HEK293 (cell line): ENCODE measurements around the gene SLK.

Source experiments
- CTCF ChIA-PET: fragments of 350-600 bp; formaldehyde crosslinking; extraction: SDS; loops from one replicate; lab custom pipeline; 2021; ENCODE audit warnings: antibody characterized with exemption; lab: Yijun Ruan, JAX
- POLR2A ChIA-PET: fragments of 300-600 bp; formaldehyde crosslinking; extraction: SDS; loops from one replicate; lab custom pipeline; 2020; ENCODE audit warnings: antibody characterized with exemption, inconsistent platforms; lab: Yijun Ruan, JAX
- H3K27ac ChIP-seq: fragments of 200-500 bp; sonication (Bioruptor generic); 2 replicates; pipeline ENCODE4 v1.5.1; 2014; ENCODE audit warnings: low read depth, low read length, control low read depth, inconsistent platforms; ENCODE audit errors: extremely low read depth
- H3K36me3 ChIP-seq, 2 experiments: fragments of 200-500 bp in 1 of 2; sonication (Bioruptor generic) in 1 of 2; 1 replicate in 1 of 2; 2 replicates in 1 of 2; pipeline ENCODE4 v1.5.1; 2014 to 2017; ENCODE audit warnings: inconsistent platforms in 2 of 2, low read length in 2 of 2; ENCODE audit not compliant: control insufficient read depth in 2 of 2, insufficient read depth in 1 of 2
- H3K4me1 ChIP-seq: fragments of 200-500 bp; sonication (Bioruptor generic); 2 replicates; pipeline ENCODE4 v1.5.1; 2014; ENCODE audit warnings: mild to moderate bottlenecking, low read length, inconsistent platforms; ENCODE audit not compliant: control insufficient read depth, insufficient read depth
- H3K4me3 ChIP-seq: 2 replicates; pipeline ENCODE4 v1.5.1; 2011; ENCODE audit warnings: low read depth, mild to moderate bottlenecking, control low read depth, low read length, moderate library complexity
- H3K9me3 ChIP-seq: fragments of 200-500 bp; sonication (Bioruptor generic); 2 replicates; pipeline ENCODE4 v1.5.1; 2014; ENCODE audit warnings: low read depth, low read length, inconsistent platforms; ENCODE audit not compliant: control insufficient read depth, insufficient read depth
- BCL11A ChIP-seq: fragments of 450-650 bp; formaldehyde crosslinking; IDR thresholded peaks from 2 replicates; pipeline ENCODE4 v1.5.1; 2016; ENCODE audit warnings: low read depth, missing biosample characterization, missing genetic modification characterization
- HOXD13 ChIP-seq: sonication (generic); formaldehyde crosslinking; IDR thresholded peaks from 2 replicates; pipeline ENCODE4 v1.8.0; 2022; ENCODE audit warnings: missing genetic modification reagents, borderline replicate concordance
- MEIS1 ChIP-seq: sonication (generic); formaldehyde crosslinking; IDR thresholded peaks from 2 replicates; pipeline ENCODE4 v1.8.1; 2022; ENCODE audit warnings: missing genetic modification reagents, mild to moderate bottlenecking, borderline replicate concordance
- PATZ1 ChIP-seq: fragments of 450-650 bp; formaldehyde crosslinking; IDR thresholded peaks from 2 replicates; pipeline ENCODE4 v1.5.1; 2016; ENCODE audit warnings: missing biosample characterization, missing genetic modification characterization
- SP3 ChIP-seq: fragments of 450-650 bp; formaldehyde crosslinking; IDR thresholded peaks from 2 replicates; pipeline ENCODE4 v1.5.1; 2016; ENCODE audit warnings: missing biosample characterization, missing genetic modification characterization
- ZNF148 ChIP-seq: fragments of 450-650 bp; formaldehyde crosslinking; IDR thresholded peaks from 2 replicates; pipeline ENCODE4 v1.5.0; 2017; ENCODE audit warnings: missing biosample characterization, missing genetic modification characterization, borderline replicate concordance
- ZNF174 ChIP-seq: fragments of 450-650 bp; formaldehyde crosslinking; IDR thresholded peaks from 2 replicates; pipeline ENCODE4 v1.5.0; 2017; ENCODE audit warnings: missing biosample characterization, mild to moderate bottlenecking, missing genetic modification characterization
- ZNF221 ChIP-seq: fragments of 450-650 bp; formaldehyde crosslinking; IDR thresholded peaks from 2 replicates; pipeline ENCODE4 v1.5.1; 2017; ENCODE audit warnings: missing biosample characterization, missing genetic modification characterization, borderline replicate concordance
- ZNF37A ChIP-seq: fragments of 450-650 bp; IDR thresholded peaks from 2 replicates; pipeline ENCODE4 v1.5.1; 2018; ENCODE audit warnings: missing biosample characterization, missing genetic modification characterization
- ZNF398 ChIP-seq: fragments of 450-650 bp; formaldehyde crosslinking; IDR thresholded peaks from 2 replicates; pipeline ENCODE4 v1.5.1; 2017; ENCODE audit warnings: missing biosample characterization, missing genetic modification characterization
- ZNF404 ChIP-seq: fragments of 450-650 bp; formaldehyde crosslinking; IDR thresholded peaks from 2 replicates; pipeline ENCODE4 v1.5.1; 2017; ENCODE audit warnings: missing biosample characterization, missing genetic modification characterization
- ZNF416 ChIP-seq: fragments of 450-650 bp; formaldehyde crosslinking; IDR thresholded peaks from 2 replicates; pipeline ENCODE4 v1.5.1; 2016; ENCODE audit warnings: missing biosample characterization, missing genetic modification characterization
- ZNF521 ChIP-seq: fragments of 450-650 bp; formaldehyde crosslinking; IDR thresholded peaks from 2 replicates; pipeline ENCODE4 v1.5.1; 2017; ENCODE audit warnings: missing biosample characterization, mild to moderate bottlenecking, missing genetic modification characterization
- ZNF544 ChIP-seq: fragments of 450-650 bp; formaldehyde crosslinking; IDR thresholded peaks from 2 replicates; pipeline ENCODE4 v1.5.0; 2017; ENCODE audit warnings: missing biosample characterization, missing genetic modification characterization
- ZNF555 ChIP-seq: fragments of 450-650 bp; formaldehyde crosslinking; conservative IDR thresholded peaks from 2 replicates; pipeline ENCODE4 v1.5.1; 2017; ENCODE audit warnings: missing biosample characterization, mild to moderate bottlenecking, missing genetic modification characterization, inconsistent platforms
- ZNF561 ChIP-seq: fragments of 450-650 bp; IDR thresholded peaks from 2 replicates; pipeline ENCODE4 v1.5.1; 2018; ENCODE audit warnings: missing biosample characterization, missing genetic modification characterization, borderline replicate concordance
- ZNF610 ChIP-seq: fragments of 450-650 bp; formaldehyde crosslinking; IDR thresholded peaks from 2 replicates; pipeline ENCODE4 v1.5.1; 2016; ENCODE audit warnings: missing biosample characterization, missing genetic modification characterization, borderline replicate concordance
- ZNF785 ChIP-seq: fragments of 450-650 bp; formaldehyde crosslinking; IDR thresholded peaks from 2 replicates; pipeline ENCODE4 v1.5.1; 2016; ENCODE audit warnings: missing biosample characterization, missing genetic modification characterization
- ZSCAN16 ChIP-seq: fragments of 450-650 bp; formaldehyde crosslinking; IDR thresholded peaks from 2 replicates; pipeline ENCODE4 v1.5.1; 2016; ENCODE audit warnings: missing biosample characterization, missing genetic modification characterization
- TF ChIP-seq, protein P1 (sequence below): fragments of 450-650 bp; formaldehyde crosslinking; IDR thresholded peaks from 2 replicates; pipeline ENCODE4 v1.5.1; 2016; ENCODE audit warnings: missing biosample characterization, missing genetic modification characterization
- TF ChIP-seq, protein P2 (sequence below): fragments of 450-650 bp; formaldehyde crosslinking; IDR thresholded peaks from 2 replicates; pipeline ENCODE4 v1.5.1; 2017; ENCODE audit warnings: missing biosample characterization, missing genetic modification characterization

The SLK gene

DNA sequence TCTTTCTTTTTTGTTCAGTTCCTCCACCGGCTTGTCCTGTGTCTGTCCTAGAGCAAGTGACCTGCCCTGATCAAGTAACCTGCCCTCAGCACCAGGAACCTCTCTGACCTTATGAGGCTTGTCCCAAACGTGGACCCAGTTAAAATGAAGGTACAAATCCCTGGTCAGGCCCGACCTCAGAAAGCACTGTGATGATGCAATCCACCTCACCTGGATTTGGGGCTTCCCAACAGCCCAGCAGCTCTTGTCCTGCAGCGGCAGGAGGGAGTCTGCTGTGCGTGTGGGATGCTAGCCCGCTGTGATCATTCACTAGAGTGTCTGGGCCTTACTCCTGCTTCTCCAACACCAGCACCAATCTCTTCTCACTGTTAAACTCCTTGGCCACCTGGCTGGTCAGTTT, 107.6 kb downstream of the SLK start:
- Histone ChIP-seq H3K9me3 (no peaks in the 10 kb centered on the region), H3K27ac (no peak overlapping the region), H3K4me3 (no peak overlapping the region), H3K36me3 (no peaks in the 10 kb centered on the region), H3K4me1 (peaks cover 17% of the 10 kb centered on the region)
- no peak for TF ChIP-seq MEIS1 (CRISPR knock-in tag)
- no peak for TF ChIP-seq ZNF404
- TF ChIP-seq ZSCAN16 (tag by site-specific recombination), result no peak
- no peak for TF ChIP-seq ZNF521 (tag by site-specific recombination)
- no peak for TF ChIP-seq ZNF416 (tag by site-specific recombination)
- no peak for TF ChIP-seq ZNF544
- no peak for TF ChIP-seq SP3 (tag by site-specific recombination)
- TF ChIP-seq, protein P1, sequence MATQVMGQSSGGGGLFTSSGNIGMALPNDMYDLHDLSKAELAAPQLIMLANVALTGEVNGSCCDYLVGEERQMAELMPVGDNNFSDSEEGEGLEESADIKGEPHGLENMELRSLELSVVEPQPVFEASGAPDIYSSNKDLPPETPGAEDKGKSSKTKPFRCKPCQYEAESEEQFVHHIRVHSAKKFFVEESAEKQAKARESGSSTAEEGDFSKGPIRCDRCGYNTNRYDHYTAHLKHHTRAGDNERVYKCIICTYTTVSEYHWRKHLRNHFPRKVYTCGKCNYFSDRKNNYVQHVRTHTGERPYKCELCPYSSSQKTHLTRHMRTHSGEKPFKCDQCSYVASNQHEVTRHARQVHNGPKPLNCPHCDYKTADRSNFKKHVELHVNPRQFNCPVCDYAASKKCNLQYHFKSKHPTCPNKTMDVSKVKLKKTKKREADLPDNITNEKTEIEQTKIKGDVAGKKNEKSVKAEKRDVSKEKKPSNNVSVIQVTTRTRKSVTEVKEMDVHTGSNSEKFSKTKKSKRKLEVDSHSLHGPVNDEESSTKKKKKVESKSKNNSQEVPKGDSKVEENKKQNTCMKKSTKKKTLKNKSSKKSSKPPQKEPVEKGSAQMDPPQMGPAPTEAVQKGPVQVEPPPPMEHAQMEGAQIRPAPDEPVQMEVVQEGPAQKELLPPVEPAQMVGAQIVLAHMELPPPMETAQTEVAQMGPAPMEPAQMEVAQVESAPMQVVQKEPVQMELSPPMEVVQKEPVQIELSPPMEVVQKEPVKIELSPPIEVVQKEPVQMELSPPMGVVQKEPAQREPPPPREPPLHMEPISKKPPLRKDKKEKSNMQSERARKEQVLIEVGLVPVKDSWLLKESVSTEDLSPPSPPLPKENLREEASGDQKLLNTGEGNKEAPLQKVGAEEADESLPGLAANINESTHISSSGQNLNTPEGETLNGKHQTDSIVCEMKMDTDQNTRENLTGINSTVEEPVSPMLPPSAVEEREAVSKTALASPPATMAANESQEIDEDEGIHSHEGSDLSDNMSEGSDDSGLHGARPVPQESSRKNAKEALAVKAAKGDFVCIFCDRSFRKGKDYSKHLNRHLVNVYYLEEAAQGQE, result no peak
- CTCF ChIA-PET, result no interaction called here
- POLR2A ChIA-PET, result no interaction called here

DNA sequence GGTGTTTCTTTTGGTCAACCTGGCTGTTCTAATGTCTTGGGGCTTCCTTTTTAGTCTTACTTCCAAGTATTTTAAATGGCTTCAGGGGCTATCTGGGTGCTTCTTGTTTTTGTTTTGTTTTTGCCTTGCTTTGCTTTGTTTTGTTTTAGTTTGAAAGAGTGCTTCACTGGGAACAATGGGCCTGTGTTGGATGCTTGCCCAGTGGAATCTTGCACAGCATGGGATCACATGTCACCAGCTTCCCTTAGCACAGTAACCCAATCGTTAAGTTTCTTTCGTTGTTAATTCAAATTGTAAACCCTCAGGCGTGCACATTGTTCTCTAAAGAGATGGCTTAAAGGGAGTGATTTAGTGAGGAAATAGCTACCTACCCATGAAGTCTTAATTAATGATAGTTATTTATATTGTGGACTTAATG, 109.8 kb downstream of the SLK start:
- Histone ChIP-seq H3K4me1 (peaks cover 28% of the 10 kb centered on the region), H3K36me3 (no peaks in the 10 kb centered on the region), H3K9me3 (no peaks in the 10 kb centered on the region), H3K4me3 (no peak overlapping the region), H3K27ac (peak overlapping the region; percentile 22; the same call in 1 of the 2 replicates)
- ChIA-PET CTCF (interaction anchor here (1.4 kb wide), 1 partner anchor 12 kb away, joined by 3 read pairs; no protein-coding TSS in a partner anchor), POLR2A (interaction anchor here (1.7 kb wide), 1 partner anchor 44 kb away, joined by 4 read pairs; no protein-coding TSS in a partner anchor)
- TF ChIP-seq ZNF555 (tag by site-specific recombination) (no peak), ZNF174 (no peak), ZNF785 (tag by site-specific recombination) (no peak), PATZ1 (tag by site-specific recombination) (no peak), ZNF148 (tag by site-specific recombination) (no peak), ZNF221 (tag by site-specific recombination) (no peak), ZNF398 (tag by site-specific recombination) (0 out of 2 replicates have a peak, but pooled peaks have one; percentile 15), ZNF561 (0 out of 2 replicates have a peak, but pooled peaks have one; percentile 50), ZNF610 (no peak), BCL11A (peak; percentile 20; the same call in 1 of the 2 replicates), ZNF521 (tag by site-specific recombination) (no peak), HOXD13 (CRISPR knock-in tag) (no peak), ZNF37A (tag by site-specific recombination) (no peak), ZNF544 (no peak)
- TF ChIP-seq, protein P2, sequence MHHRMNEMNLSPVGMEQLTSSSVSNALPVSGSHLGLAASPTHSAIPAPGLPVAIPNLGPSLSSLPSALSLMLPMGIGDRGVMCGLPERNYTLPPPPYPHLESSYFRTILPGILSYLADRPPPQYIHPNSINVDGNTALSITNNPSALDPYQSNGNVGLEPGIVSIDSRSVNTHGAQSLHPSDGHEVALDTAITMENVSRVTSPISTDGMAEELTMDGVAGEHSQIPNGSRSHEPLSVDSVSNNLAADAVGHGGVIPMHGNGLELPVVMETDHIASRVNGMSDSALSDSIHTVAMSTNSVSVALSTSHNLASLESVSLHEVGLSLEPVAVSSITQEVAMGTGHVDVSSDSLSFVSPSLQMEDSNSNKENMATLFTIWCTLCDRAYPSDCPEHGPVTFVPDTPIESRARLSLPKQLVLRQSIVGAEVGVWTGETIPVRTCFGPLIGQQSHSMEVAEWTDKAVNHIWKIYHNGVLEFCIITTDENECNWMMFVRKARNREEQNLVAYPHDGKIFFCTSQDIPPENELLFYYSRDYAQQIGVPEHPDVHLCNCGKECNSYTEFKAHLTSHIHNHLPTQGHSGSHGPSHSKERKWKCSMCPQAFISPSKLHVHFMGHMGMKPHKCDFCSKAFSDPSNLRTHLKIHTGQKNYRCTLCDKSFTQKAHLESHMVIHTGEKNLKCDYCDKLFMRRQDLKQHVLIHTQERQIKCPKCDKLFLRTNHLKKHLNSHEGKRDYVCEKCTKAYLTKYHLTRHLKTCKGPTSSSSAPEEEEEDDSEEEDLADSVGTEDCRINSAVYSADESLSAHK (tag by site-specific recombination), result no peak; the same call in 1 of the 2 replicates
